OCI-LY7 (cell line): ENCODE results near the gene RAPGEF6. TPM values are rescaled to one million over a fixed set of nuclear protein-coding genes. Genes with fewer than 3 reads are reported as not detected.

Experiments used
- BruUV-seq: library from RNA; stranded (reverse); fragments of 400-500 nt; replicated peaks from 2 replicates; lab custom pipeline; 2021; lab: Mats Ljungman, UMichigan
- CTCF ChIA-PET: fragments of 300-600 bp; sonication (Branson Sonifier 250); formaldehyde crosslinking; loops from one replicate; lab custom pipeline; 2022; ENCODE audit warnings: antibody characterized with exemption; ENCODE audit not compliant: unreplicated experiment; lab: Charles Lee
- POLR2A ChIA-PET: fragments of 300-600 bp; sonication (Branson Sonifier 250); formaldehyde crosslinking; loops from one replicate; lab custom pipeline; 2022; ENCODE audit warnings: antibody characterized with exemption; lab: Charles Lee
- DNase-seq: peaks from one replicate; pipeline ENCODE4 v3.0.0-alpha.2; 2015; ENCODE audit warnings: low spot score
- H2AFZ ChIP-seq: fragments of 200-600 bp; sonication (generic), shearing (Covaris generic); 2 replicates; pipeline ENCODE4 v1.6.1; 2014; ENCODE audit warnings: mild to moderate bottlenecking, antibody characterized with exemption, low read length, moderate library complexity
- H3K27ac ChIP-seq: fragments of 200-600 bp; sonication (generic); 2 replicates; pipeline ENCODE4 v1.5.1; 2014; ENCODE audit warnings: mixed run types, low read depth, mild to moderate bottlenecking, moderate library complexity, low read length, inconsistent platforms; ENCODE audit not compliant: poor library complexity, severe bottlenecking
- H3K36me3 ChIP-seq: fragments of 200-600 bp; sonication (generic); 2 replicates; pipeline ENCODE4 v1.6.1; 2014; ENCODE audit warnings: mild to moderate bottlenecking, antibody characterized with exemption, low read length, moderate library complexity, mixed read lengths; ENCODE audit not compliant: insufficient read depth
- H3K4me1 ChIP-seq: fragments of 200-600 bp; sonication (generic); 2 replicates; pipeline ENCODE4 v1.5.1; 2014; ENCODE audit warnings: mild to moderate bottlenecking, low read length; ENCODE audit not compliant: insufficient read depth, poor library complexity, severe bottlenecking
- H3K4me2 ChIP-seq: fragments of 200-600 bp; sonication (generic); 2 replicates; pipeline ENCODE4 v1.6.1; 2014; ENCODE audit warnings: mild to moderate bottlenecking, low read length
- H3K4me3 ChIP-seq: fragments of 200-600 bp; sonication (generic); 2 replicates; pipeline ENCODE4 v1.5.1; 2014; ENCODE audit warnings: mild to moderate bottlenecking, low read depth, low read length; ENCODE audit not compliant: poor library complexity, severe bottlenecking
- H3K79me2 ChIP-seq: fragments of 200-600 bp; sonication (generic); 2 replicates; pipeline ENCODE4 v1.6.1; 2016; ENCODE audit warnings: low read depth, mild to moderate bottlenecking, low read length, moderate library complexity, mixed read lengths; ENCODE audit not compliant: insufficient read depth
- H3K9me2 ChIP-seq: fragments of 200-600 bp; sonication (generic); 2 replicates; pipeline ENCODE4 v1.6.1; 2016; ENCODE audit warnings: mild to moderate bottlenecking, low read length, mixed read lengths; ENCODE audit not compliant: insufficient read depth
- H3K9me3 ChIP-seq: fragments of 200-600 bp; sonication (generic); 2 replicates; pipeline ENCODE4 v1.6.1; 2014; ENCODE audit warnings: mild to moderate bottlenecking, mixed run types, low read length, mixed read lengths
- H4K20me1 ChIP-seq: fragments of 200-600 bp; sonication (generic); 2 replicates; pipeline ENCODE4 v1.6.1; 2014; ENCODE audit warnings: mild to moderate bottlenecking, antibody characterized with exemption, low read length, moderate library complexity, mixed read lengths; ENCODE audit not compliant: insufficient read depth
- CTCF ChIP-seq: fragments of 200-600 bp; sonication (generic); conservative IDR thresholded peaks from 2 replicates; pipeline ENCODE4 v1.5.1; 2014; ENCODE audit warnings: mild to moderate bottlenecking, antibody characterized with exemption, low read length, moderate library complexity, mixed read lengths
- EZH2phosphoT487 ChIP-seq: fragments of 200-600 bp; sonication (generic); IDR thresholded peaks from 2 replicates; pipeline ENCODE4 v1.6.1; 2018; ENCODE audit warnings: low read depth, borderline replicate concordance, mild to moderate bottlenecking, mixed run types, antibody characterized with exemption, low read length, moderate library complexity, mixed read lengths
- intact Hi-C: fragments of 100-400 bp; cut with micrococcal nuclease; formaldehyde crosslinking; loops from one replicate; pipeline ENCODE4 v1.10.0; 2022; ENCODE audit not compliant: unreplicated experiment
- total RNA-seq, 2 experiments: library from RNA; depleted of rRNA in 1 of 2; stranded (reverse); fragments of >200 nt in 1 of 2; shearing (Covaris generic) in 1 of 2; gene quantifications; 2 replicates each; pipeline ENCODE4 v1.2.3, GENCODE V29; 2014 to 2022

The RAPGEF6 gene
- total RNA-seq, 2 experiments from 2014 or later, result 39.6 to 50.8 TPM

- no peak overlapping the region for H3K27ac ChIP-seq
- peaks cover 27% of the 10 kb centered on the region for H3K9me3 ChIP-seq
- no peaks in the 10 kb centered on the region for H3K4me1 ChIP-seq
- no peak for DNase-seq
- ChIA-PET POLR2A (interaction anchor here (0.6 kb wide), 1 partner anchor 88 kb away, joined by 3 read pairs; no protein-coding TSS in a partner anchor), CTCF (no interaction called here)
- no peak overlapping the region for H3K4me3 ChIP-seq
- intact Hi-C loops, result no loop called here
- H4K20me1 ChIP-seq, result no peaks in the 10 kb centered on the region
- H2AFZ ChIP-seq, result no peak overlapping the region
- H3K79me2 ChIP-seq, result peaks cover 59% of the 10 kb centered on the region
- H3K4me2 ChIP-seq, result no peak overlapping the region
- H3K36me3 ChIP-seq, result peaks cover 91% of the 10 kb centered on the region
- TF ChIP-seq CTCF, result no peak
- no peak for TF ChIP-seq EZH2phosphoT487
- no TSS peak for BruUV-seq
- H3K9me2 ChIP-seq, result no peaks in the 10 kb centered on the region
These were observed 53.3 kb downstream of the RAPGEF6 start for GRCh38 chr5:131581702-131582101.

- H2AFZ ChIP-seq, result no peak overlapping the region
- H3K27ac ChIP-seq, result no peak overlapping the region
- H3K36me3 ChIP-seq, result peaks cover 84% of the 10 kb centered on the region
- no TSS peak for BruUV-seq
- no peak for DNase-seq
- no peaks in the 10 kb centered on the region for H3K4me1 ChIP-seq
- H4K20me1 ChIP-seq, result no peaks in the 10 kb centered on the region
- intact Hi-C loops, result no loop called here
- CTCF ChIA-PET, result no interaction called here
- H3K79me2 ChIP-seq, result peaks cover 45% of the 10 kb centered on the region
- no peak overlapping the region for H3K4me3 ChIP-seq
- POLR2A ChIA-PET, result interaction anchor here (0.6 kb wide), 1 partner anchor 68 kb away, joined by 4 read pairs; no protein-coding TSS in a partner anchor
- no peak overlapping the region for H3K4me2 ChIP-seq
- peaks cover 27% of the 10 kb centered on the region for H3K9me3 ChIP-seq
- TF ChIP-seq CTCF (no peak), EZH2phosphoT487 (no peak)
- H3K9me2 ChIP-seq, result no peaks in the 10 kb centered on the region
These were observed 54.9 kb downstream of the RAPGEF6 start for GRCh38 chr5:131579917-131580671.

GRCh38 chr5:131575660-131576227 lies 59.3 kb downstream of the RAPGEF6 start:
- ChIA-PET CTCF (no interaction called here), POLR2A (no interaction called here)
- Histone ChIP-seq H2AFZ (no peak overlapping the region), H3K4me1 (no peaks in the 10 kb centered on the region), H3K4me3 (no peak overlapping the region), H3K79me2 (peaks cover 12% of the 10 kb centered on the region), H3K9me3 (no peaks in the 10 kb centered on the region), H3K27ac (no peak overlapping the region), H3K9me2 (no peaks in the 10 kb centered on the region), H3K36me3 (peaks cover 60% of the 10 kb centered on the region), H4K20me1 (no peaks in the 10 kb centered on the region), H3K4me2 (no peak overlapping the region)
- DNase-seq, result no peak
- intact Hi-C loops, result no loop called here
- no TSS peak for BruUV-seq
- TF ChIP-seq CTCF, result no peak
- no peak for TF ChIP-seq EZH2phosphoT487
